Neural progenitor cell (in vitro differentiated cells): ENCODE data around the gene RTL5. TPM values are rescaled to one million over a fixed set of nuclear protein-coding genes. Genes with fewer than 3 reads are reported as not detected.

Experiments
- DNase-seq: peaks from one replicate; pipeline ENCODE4 v3.0.0-alpha.2; 2016; ENCODE audit warnings: low spot score
- H2AFZ ChIP-seq: fragments of 200-600 bp; sonication (generic); replicated peaks from 2 replicates; pipeline ENCODE4 v1.6.1; 2016; ENCODE audit warnings: antibody characterized with exemption
- H3F3A ChIP-seq: fragments of 200-600 bp; sonication (generic); 2 replicates; pipeline ENCODE4 v1.6.1; 2016; ENCODE audit warnings: antibody characterized with exemption, low read depth
- H3K27ac ChIP-seq: fragments of 200-600 bp; sonication (generic); 2 replicates; pipeline ENCODE4 v1.5.1; 2016; ENCODE audit warnings: mild to moderate bottlenecking
- H3K27me3 ChIP-seq: fragments of 200-600 bp; sonication (generic); 2 replicates; pipeline ENCODE4 v1.6.1; 2016; ENCODE audit warnings: mild to moderate bottlenecking, moderate library complexity
- H3K36me3 ChIP-seq: fragments of 200-600 bp; sonication (generic); 2 replicates; pipeline ENCODE4 v1.5.1; 2016
- H3K4me1 ChIP-seq: fragments of 200-600 bp; sonication (generic); 2 replicates; pipeline ENCODE4 v1.6.1; 2016; ENCODE audit warnings: mixed run types
- H3K4me2 ChIP-seq: fragments of 200-600 bp; sonication (generic); 2 replicates; pipeline ENCODE4 v1.6.1; 2016
- H3K4me3 ChIP-seq: fragments of 200-600 bp; sonication (generic); 2 replicates; pipeline ENCODE4 v1.5.1; 2016
- H3K79me2 ChIP-seq: fragments of 200-600 bp; sonication (generic); 2 replicates; pipeline ENCODE4 v1.6.1; 2016; ENCODE audit warnings: low read depth
- H3K9ac ChIP-seq: fragments of 200-600 bp; sonication (generic); 2 replicates; pipeline ENCODE4 v1.6.1; 2016
- H3K9me3 ChIP-seq: fragments of 200-600 bp; sonication (generic); 2 replicates; pipeline ENCODE4 v1.5.1; 2016; ENCODE audit warnings: low read depth
- H4K20me1 ChIP-seq: fragments of 200-600 bp; sonication (generic); 2 replicates; pipeline ENCODE4 v1.6.1; 2016; ENCODE audit warnings: low read depth
- H3K27ac Mint-ChIP-seq: 3 replicates; pipeline ENCODE4 v1.8.0; 2021; ENCODE audit warnings: mixed read lengths
- H3K27me3 Mint-ChIP-seq: 2 replicates; pipeline ENCODE4 v1.8.0; 2022; ENCODE audit warnings: low read depth, mild to moderate bottlenecking, inconsistent platforms, moderate library complexity, mixed read lengths; ENCODE audit not compliant: insufficient read depth
- H3K36me3 Mint-ChIP-seq: 3 replicates; pipeline ENCODE4 v1.8.0; 2021; ENCODE audit warnings: mixed read lengths
- H3K4me1 Mint-ChIP-seq: 3 replicates; pipeline ENCODE4 v1.8.0; 2021; ENCODE audit warnings: mixed read lengths
- H3K4me3 Mint-ChIP-seq: 3 replicates; pipeline ENCODE4 v1.8.0; 2021; ENCODE audit warnings: mild to moderate bottlenecking, moderate library complexity, mixed read lengths
- H3K9me3 Mint-ChIP-seq: 3 replicates; pipeline ENCODE4 v1.8.0; 2020; ENCODE audit warnings: mixed read lengths
- EZH2 ChIP-seq: fragments of 200-600 bp; sonication (generic); IDR thresholded peaks from 2 replicates; pipeline ENCODE4 v1.6.1; 2017; ENCODE audit warnings: antibody characterized with exemption, mild to moderate bottlenecking, moderate library complexity
- EZH2phosphoT487 ChIP-seq: fragments of 200-600 bp; sonication (generic); IDR thresholded peaks from 2 replicates; pipeline ENCODE4 v1.6.1; 2017; ENCODE audit warnings: antibody characterized with exemption
- total RNA-seq: library from RNA; depleted of rRNA; stranded (reverse); fragments of >200 nt; gene quantifications from 2 replicates; pipeline ENCODE4 v1.2.3, GENCODE V29; 2015; ENCODE audit warnings: low replicate concordance
- TF ChIP-seq, protein P1 (sequence below): fragments of 200-600 bp; sonication (generic); IDR thresholded peaks from 2 replicates; pipeline ENCODE4 v1.5.1; 2017; ENCODE audit warnings: antibody characterized with exemption, mild to moderate bottlenecking

Gene RTL5
- total RNA-seq, 1 donor from 2014 or later: 1.0 TPM

GRCh38 chrX:72123471-72124185 is 8.1 kb downstream of the RTL5 start:
- H3F3A ChIP-seq: no peaks in the 10 kb centered on the region
- H3K4me1 ChIP-seq: peaks cover 18% of the 10 kb centered on the region
- H3K27me3 ChIP-seq: peaks cover under 1% of the 10 kb centered on the region
- H3K36me3 ChIP-seq: no peaks in the 10 kb centered on the region
- DNase-seq: peak; percentile 82
- H3K4me3 ChIP-seq: no peak overlapping the region
- Mint-ChIP-seq H3K4me1 (peaks cover 52% of the 10 kb centered on the region), H3K9me3 (peaks cover 8% of the 10 kb centered on the region), H3K36me3 (peaks cover 6% of the 10 kb centered on the region), H3K27ac (peak overlapping the region; percentile 50), H3K27me3 (peaks cover 6% of the 10 kb centered on the region), H3K4me3 (peak overlapping the region; percentile 55)
- peak overlapping the region; percentile 52 for H3K4me2 ChIP-seq
- H4K20me1 ChIP-seq: peaks cover 4% of the 10 kb centered on the region
- peaks cover 3% of the 10 kb centered on the region for H3K9me3 ChIP-seq
- H2AFZ ChIP-seq: no peak overlapping the region
- TF ChIP-seq, protein P1, sequence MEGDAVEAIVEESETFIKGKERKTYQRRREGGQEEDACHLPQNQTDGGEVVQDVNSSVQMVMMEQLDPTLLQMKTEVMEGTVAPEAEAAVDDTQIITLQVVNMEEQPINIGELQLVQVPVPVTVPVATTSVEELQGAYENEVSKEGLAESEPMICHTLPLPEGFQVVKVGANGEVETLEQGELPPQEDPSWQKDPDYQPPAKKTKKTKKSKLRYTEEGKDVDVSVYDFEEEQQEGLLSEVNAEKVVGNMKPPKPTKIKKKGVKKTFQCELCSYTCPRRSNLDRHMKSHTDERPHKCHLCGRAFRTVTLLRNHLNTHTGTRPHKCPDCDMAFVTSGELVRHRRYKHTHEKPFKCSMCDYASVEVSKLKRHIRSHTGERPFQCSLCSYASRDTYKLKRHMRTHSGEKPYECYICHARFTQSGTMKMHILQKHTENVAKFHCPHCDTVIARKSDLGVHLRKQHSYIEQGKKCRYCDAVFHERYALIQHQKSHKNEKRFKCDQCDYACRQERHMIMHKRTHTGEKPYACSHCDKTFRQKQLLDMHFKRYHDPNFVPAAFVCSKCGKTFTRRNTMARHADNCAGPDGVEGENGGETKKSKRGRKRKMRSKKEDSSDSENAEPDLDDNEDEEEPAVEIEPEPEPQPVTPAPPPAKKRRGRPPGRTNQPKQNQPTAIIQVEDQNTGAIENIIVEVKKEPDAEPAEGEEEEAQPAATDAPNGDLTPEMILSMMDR: no peak
- TF ChIP-seq EZH2phosphoT487 (no peak), EZH2 (no peak)
- H3K9ac ChIP-seq: no peak overlapping the region
- H3K27ac ChIP-seq: no peak overlapping the region
- H3K79me2 ChIP-seq: no peaks in the 10 kb centered on the region

GRCh38 chrX:72122621-72123337 is 8.9 kb downstream of the RTL5 start:
- no peak for TF ChIP-seq EZH2phosphoT487
- no peak for TF ChIP-seq EZH2
- TF ChIP-seq, protein P1: no peak
- peaks cover 3% of the 10 kb centered on the region for H3K9me3 ChIP-seq
- H3F3A ChIP-seq: no peaks in the 10 kb centered on the region
- H3K4me3 Mint-ChIP-seq: peak overlapping the region; percentile 5
- no peak overlapping the region for H3K4me3 ChIP-seq
- peaks cover 6% of the 10 kb centered on the region for H3K9me3 Mint-ChIP-seq
- H4K20me1 ChIP-seq: peaks cover 4% of the 10 kb centered on the region
- H3K27ac Mint-ChIP-seq: peak overlapping the region; percentile 50
- no peak for DNase-seq
- no peaks in the 10 kb centered on the region for H3K27me3 ChIP-seq
- H3K79me2 ChIP-seq: no peaks in the 10 kb centered on the region
- H3K4me1 Mint-ChIP-seq: peaks cover 48% of the 10 kb centered on the region
- H3K36me3 Mint-ChIP-seq: peaks cover 2% of the 10 kb centered on the region
- no peak overlapping the region for H2AFZ ChIP-seq
- no peak overlapping the region for H3K9ac ChIP-seq
- no peak overlapping the region for H3K27ac ChIP-seq
- H3K4me1 ChIP-seq: peaks cover 11% of the 10 kb centered on the region
- H3K36me3 ChIP-seq: no peaks in the 10 kb centered on the region
- H3K27me3 Mint-ChIP-seq: peaks cover 6% of the 10 kb centered on the region
- peak overlapping the region; percentile 52 for H3K4me2 ChIP-seq

GRCh38 chrX:72121383-72121782 is 10.3 kb downstream of the RTL5 start:
- DNase-seq: no peak
- Histone ChIP-seq H3K4me1 (no peaks in the 10 kb centered on the region), H3K36me3 (no peaks in the 10 kb centered on the region), H3K4me2 (no peak overlapping the region), H3K27me3 (peaks cover 10% of the 10 kb centered on the region), H3K4me3 (no peak overlapping the region), H4K20me1 (peaks cover 5% of the 10 kb centered on the region), H3K9me3 (peaks cover 3% of the 10 kb centered on the region), H3K9ac (no peak overlapping the region), H3F3A (no peaks in the 10 kb centered on the region), H2AFZ (no peak overlapping the region), H3K79me2 (no peaks in the 10 kb centered on the region), H3K27ac (no peak overlapping the region)
- Mint-ChIP-seq H3K4me1 (peaks cover 44% of the 10 kb centered on the region), H3K9me3 (peaks cover 4% of the 10 kb centered on the region), H3K27me3 (peaks cover 7% of the 10 kb centered on the region), H3K4me3 (no peak overlapping the region), H3K36me3 (no peaks in the 10 kb centered on the region), H3K27ac (no peak overlapping the region)
- TF ChIP-seq, protein P1: no peak
- no peak for TF ChIP-seq EZH2
- TF ChIP-seq EZH2phosphoT487: no peak
